Activated naive CD4-positive, alpha-beta T cell treated with anti-CD3 and anti-CD28 coated beads, Interleukin-2, amount 50 U/mL, for 72 hours (primary cell): Measurements from ENCODE around the gene GPR78. TPM values are rescaled to one million over a fixed set of nuclear protein-coding genes. Genes with fewer than 3 reads are reported as not detected.

ENCODE experiments used
- total RNA-seq, 2 donors: library from RNA; stranded (reverse); gene quantifications; one replicate each; pipeline ENCODE4 v1.2.3, GENCODE V29; 2022

The GPR78 gene
- total RNA-seq, 2 donors from 2014 or later = 0.16 TPM; not detected in 1

Other genes starting within 250 kb of the GPR78 start
- 10 to 100 TPM; 22.1 to 29.2 TPM for gene ACOX3, start 139.7 kb upstream of the GPR78 start, total RNA-seq
- 10 to 100 TPM; 19.9 to 24.8 TPM for gene TRMT44, start 139.6 kb upstream of the GPR78 start, total RNA-seq
- gene CPZ, start 12.4 kb downstream of the GPR78 start, total RNA-seq = not detected